GM21360 (cell line): Measurements from ENCODE around the gene ELAVL3.
"Not testable (repeated sequence)": the region's sequence is repeated elsewhere in the genome, so short reads cannot be mapped to it uniquely, and the experiment has no call there.

ENCODE experiments used
- ATAC-seq: cut with Tn5 transposase; IDR thresholded peaks from one replicate; pipeline ENCODE4 v1.9.1; 2021; ENCODE audit warnings: mild to moderate bottlenecking, moderate library complexity; ENCODE audit not compliant: unreplicated experiment

The ELAVL3 gene

DNA sequence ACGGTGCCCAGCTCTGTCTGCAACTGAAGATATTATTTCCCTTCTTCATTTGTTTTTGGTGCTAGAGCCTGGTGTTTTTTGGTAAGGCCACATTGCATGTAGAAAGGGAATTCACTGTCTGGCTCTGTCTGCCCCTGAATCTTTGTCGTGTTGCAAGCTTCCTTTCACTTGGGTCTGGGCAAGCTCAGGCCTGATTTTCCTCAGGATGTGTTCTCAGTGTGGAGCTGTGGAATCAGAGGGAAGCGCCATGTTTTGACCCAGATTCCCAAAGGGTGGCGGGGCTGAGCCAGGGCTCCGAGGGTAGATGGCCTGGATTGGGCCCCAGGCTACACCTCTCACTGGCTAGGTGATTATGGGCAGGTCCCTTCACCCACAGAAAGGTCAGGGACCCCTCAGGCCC is 36.8 kb downstream of the ELAVL3 start:
- no peak for ATAC-seq

DNA sequence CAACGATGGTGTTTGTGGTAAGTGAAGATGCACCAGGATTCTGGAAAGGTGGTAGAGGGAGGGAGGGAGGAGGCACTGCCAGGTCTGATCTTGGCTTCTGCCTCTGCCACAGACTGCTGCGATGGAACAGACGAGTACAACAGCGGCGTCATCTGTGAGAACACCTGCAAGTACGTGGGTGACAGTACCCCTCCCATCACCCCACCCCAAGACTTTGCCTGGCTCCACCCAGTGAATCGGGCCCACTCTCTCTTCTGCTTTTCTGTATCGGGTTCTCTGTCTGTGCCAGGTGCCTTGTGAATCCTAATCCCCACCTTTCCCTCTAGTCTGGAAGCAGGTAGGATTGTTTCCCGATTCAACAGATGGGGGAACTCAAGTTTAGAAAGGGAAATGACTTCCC is 42.9 kb downstream of the ELAVL3 start:
- ATAC-seq: no peak

GRCh38 chr19:11435833-11436313 is 45.0 kb downstream of the ELAVL3 start:
- no peak for ATAC-seq

- peak; percentile 86 for ATAC-seq
Observed at GRCh38 chr19:11435057-11435832, 45.6 kb downstream of the ELAVL3 start, which contains the start of the genes ODAD3 and PRKCSH. Gene ODAD3, minus strand, starts transcription at chr19:11435121. Its CDS starts 105 bp downstream, at chr19:11435016. Gene PRKCSH, plus strand, starts transcription at chr19:11435635. Its CDS starts 483 bp downstream, at chr19:11436118.

DNA sequence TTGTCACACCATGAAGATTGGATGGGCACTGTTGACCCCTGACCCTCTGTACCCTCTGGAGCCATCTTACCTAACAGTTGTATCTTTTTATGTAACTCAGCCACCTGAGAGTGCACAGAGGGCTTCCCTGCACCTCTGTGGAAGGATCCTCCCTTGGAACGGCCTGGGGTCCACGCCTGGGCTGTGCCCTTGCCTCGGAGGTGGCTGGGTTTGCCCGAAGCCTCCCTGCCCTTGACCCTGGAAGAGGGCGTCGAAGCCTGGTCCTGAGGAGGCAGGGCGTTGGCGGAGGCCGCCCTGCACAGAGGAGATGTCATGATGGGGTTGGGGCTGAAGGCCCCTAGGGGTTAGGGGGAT is 46.2 kb downstream of the ELAVL3 start:
- ATAC-seq: peak; percentile 18

DNA sequence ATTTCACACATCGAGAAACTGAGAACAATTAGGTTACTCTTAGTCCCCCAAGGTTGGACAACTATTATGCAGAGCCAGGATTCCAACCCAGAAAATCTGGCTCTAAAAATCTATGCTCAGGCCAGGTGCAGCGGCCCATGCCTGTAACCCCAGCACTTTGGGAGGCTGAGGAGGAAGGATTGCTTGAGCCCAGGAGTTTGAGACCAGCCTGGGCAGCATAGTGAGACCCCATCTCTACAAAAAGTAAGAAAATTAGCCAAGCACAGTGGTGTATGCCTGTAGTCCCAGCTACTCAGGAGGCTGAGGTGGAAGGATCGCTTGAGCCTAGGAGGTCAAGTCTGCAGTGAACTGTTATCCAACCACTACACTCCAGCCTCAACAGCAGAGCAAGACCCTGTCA is 47.3 kb downstream of the ELAVL3 start:
- not testable (repeated sequence) for ATAC-seq

DNA sequence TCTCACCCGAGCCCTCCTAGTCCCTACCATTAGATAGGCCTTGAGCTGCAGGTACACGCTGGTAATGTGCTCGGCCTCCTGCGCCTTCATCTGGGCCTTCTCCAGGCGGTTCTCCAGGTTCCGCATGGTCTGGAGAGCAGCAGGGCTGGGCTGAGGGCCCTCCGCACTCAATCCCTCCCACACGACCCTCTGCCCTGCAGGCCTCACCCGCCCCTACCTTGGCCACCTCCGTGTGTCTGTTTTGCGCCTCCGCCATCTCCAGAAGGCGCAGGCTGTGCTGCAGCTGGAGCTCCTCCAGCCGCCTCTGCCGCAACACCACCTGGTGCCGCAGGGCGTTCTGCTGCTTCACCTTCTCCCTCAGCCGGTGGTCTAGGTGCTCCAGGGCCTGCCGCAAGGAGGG is 54.2 kb downstream of the ELAVL3 start:
- ATAC-seq: no peak

DNA sequence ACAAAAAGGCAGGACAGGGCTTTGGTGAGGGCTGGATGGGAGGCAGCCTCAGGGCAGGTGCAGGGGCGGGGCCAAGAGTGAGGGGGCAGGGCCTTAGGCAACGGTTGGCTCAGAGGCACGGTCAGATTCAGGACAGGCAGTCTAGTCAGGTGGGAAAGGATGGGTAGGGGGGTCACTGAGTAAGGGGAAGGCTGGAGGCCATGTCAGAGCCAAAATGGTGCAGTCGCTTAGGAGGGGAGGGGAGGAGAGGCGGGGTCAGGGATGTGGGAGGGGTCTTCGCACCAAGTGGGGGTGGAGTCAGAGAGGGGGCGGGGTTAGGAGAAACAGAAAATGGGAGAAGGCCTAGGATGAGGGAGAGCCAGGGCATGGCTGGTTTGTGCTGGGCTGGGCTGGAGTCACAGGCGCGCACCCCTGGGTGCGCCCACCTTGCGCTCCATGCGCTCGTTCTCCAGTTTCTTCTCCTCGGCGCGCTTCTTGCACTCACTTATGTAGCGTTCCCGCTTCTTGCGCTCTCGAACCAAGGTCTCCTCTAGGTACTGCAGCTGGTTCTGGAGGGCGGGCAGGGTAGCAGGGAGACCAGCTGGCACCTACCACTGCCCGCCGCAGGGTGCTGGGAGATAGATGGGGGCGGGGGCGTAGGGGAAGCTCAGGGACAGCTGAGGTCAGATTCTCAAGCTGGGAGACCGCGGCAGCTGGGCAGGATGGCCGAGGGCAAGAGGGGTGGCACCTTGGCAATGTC is 55.0 kb downstream of the ELAVL3 start:
- ATAC-seq: no peak

- no peak for ATAC-seq
Observed at GRCh38 chr19:11423791-11424181, 57.1 kb downstream of the ELAVL3 start.

- no peak for ATAC-seq
Observed at GRCh38 chr19:11423164-11423790, 57.6 kb downstream of the ELAVL3 start.

DNA sequence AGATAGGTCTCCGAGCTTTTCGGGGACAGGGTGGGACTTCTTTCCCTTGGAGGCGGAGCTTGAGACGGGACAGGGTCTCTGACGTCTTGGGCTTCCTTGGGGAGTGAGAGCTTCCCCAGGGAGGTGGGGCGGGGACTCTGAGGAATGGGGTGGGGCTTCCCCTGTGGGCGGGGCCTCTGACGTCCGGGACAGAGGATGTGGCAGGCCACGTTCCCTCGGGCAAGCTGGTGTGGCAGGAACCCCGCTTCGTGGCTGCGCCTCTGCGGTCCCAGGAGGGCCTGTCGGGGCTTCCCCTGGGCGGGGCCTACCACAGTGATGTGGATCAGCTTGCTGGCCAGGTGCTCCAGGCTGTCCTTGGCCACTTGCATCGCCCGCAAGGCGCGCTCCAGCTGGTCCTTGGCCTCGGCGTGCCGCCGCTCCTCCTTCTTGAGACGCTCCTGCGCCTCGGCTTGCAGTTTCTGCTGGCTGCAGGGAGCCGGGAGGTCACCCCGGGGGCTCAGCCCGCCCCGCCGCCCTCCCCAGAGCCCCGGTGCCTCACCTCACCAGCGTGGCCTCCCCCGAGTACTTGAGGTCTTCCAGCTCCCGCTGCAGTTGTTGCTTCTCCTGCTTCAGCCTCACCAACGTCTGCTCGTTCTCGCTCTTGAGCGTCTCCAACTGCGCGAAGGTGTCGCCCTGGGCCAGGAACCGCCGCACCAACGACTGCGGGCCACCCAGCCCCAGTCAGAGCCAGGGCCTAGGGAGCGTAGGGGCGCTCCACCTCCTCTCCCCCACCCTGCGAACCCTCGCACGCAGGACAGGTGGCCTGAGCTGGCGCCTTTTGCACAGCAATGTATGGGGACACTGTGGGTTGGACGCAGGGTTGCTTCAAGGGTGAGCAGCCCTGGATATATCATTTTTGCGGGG is 58.4 kb downstream of the ELAVL3 start:
- peak; percentile 70 for ATAC-seq

DNA sequence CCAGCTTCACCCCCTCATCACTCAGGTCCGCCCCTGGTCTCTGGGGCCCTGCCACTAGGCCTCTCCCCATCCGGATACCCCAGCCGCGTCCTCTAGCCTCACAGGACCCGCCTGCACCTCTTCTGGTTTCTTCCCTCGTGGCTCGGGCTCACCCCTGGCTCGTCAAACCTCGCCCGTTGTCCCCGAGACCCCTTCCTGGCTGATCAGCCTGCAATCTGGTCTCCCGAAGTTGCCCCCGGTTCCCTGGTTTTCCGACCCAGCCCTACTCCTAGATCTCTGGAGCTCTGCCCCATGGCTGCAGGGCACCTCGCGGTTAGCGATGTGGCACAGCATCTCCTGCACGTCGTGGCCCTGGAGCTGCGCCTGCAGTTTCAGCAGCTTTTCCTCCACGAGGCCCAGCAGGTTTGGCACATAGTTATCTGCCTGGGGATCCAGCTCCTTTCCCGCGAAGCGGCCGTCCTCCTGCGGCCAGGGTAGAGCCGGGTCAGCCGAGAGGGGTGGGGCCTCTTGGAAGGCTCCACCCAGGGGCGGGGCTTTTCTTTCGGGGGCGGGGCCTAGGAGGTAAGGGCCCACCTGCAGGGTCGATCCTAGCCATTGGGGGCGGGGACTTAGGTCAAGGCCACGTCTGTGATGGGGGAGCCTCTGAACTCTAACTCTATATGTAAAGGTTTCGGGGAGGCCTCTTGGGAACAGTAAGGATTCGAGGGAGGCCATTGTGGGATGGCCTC is 59.3 kb downstream of the ELAVL3 start:
- ATAC-seq: peak; percentile 30

GRCh38 chr19:11420429-11421370 is 60.1 kb downstream of the ELAVL3 start:
- no peak for ATAC-seq

GRCh38 chr19:11418549-11419506 is 62.0 kb downstream of the ELAVL3 start, which contains the start of gene RGL3:
Gene RGL3, minus strand, starts transcription at chr19:11419314. Its CDS starts 36 bp downstream, at chr19:11419278.
- ATAC-seq: no peak

- ATAC-seq: no peak
Observed at GRCh38 chr19:11418094-11418548, 62.7 kb downstream of the ELAVL3 start.

- ATAC-seq: no peak
Observed at GRCh38 chr19:11416346-11417052, 64.3 kb downstream of the ELAVL3 start.

- ATAC-seq: no peak
Observed at GRCh38 chr19:11414544-11414943, 66.3 kb downstream of the ELAVL3 start.
